T-helper 1 cell treated with Interleukin-12 subunit alpha and Interleukin-12 subunit beta and Interleukin-4 antibody, amounts not matched to agents 30 μg/mL and 1 μg/mL, for 36 hours (primary cell): ENCODE measurements around the gene CACNA2D3.

Experiments used
- H3K27ac Mint-ChIP-seq: one replicate; pipeline ENCODE4 v1.8.0; 2021; ENCODE audit warnings: mild to moderate bottlenecking, mixed read lengths
- H3K27me3 Mint-ChIP-seq: one replicate; pipeline ENCODE4 v1.8.0; 2021; ENCODE audit warnings: low read depth, mixed read lengths
- H3K36me3 Mint-ChIP-seq: one replicate; pipeline ENCODE4 v1.8.0; 2021; ENCODE audit warnings: low read depth, mixed read lengths
- H3K4me1 Mint-ChIP-seq: one replicate; pipeline ENCODE4 v1.8.0; 2021; ENCODE audit warnings: low read depth, mixed read lengths
- H3K4me3 Mint-ChIP-seq: one replicate; pipeline ENCODE4 v1.8.0; 2021; ENCODE audit warnings: mild to moderate bottlenecking, moderate library complexity, mixed read lengths
- H3K9me3 Mint-ChIP-seq: one replicate; pipeline ENCODE4 v1.8.0; 2021; ENCODE audit warnings: mixed read lengths

CACNA2D3 gene

GRCh38 chr3:54712539-54712938, 590.2 kb downstream of the CACNA2D3 start:
- Mint-ChIP-seq H3K27ac (no peak overlapping the region), H3K4me1 (no peaks in the 10 kb centered on the region), H3K4me3 (no peak overlapping the region), H3K36me3 (no peaks in the 10 kb centered on the region), H3K27me3 (no peaks in the 10 kb centered on the region), H3K9me3 (peaks cover 8% of the 10 kb centered on the region)

- H3K4me1 Mint-ChIP-seq = no peaks in the 10 kb centered on the region
- peaks cover 8% of the 10 kb centered on the region for H3K9me3 Mint-ChIP-seq
- H3K27ac Mint-ChIP-seq = no peak overlapping the region
- no peaks in the 10 kb centered on the region for H3K36me3 Mint-ChIP-seq
- no peaks in the 10 kb centered on the region for H3K27me3 Mint-ChIP-seq
- H3K4me3 Mint-ChIP-seq = no peak overlapping the region
Observed at GRCh38 chr3:54713031-54713430, 590.7 kb downstream of the CACNA2D3 start.

GRCh38 chr3:54713455-54713854, 591.1 kb downstream of the CACNA2D3 start:
- Mint-ChIP-seq H3K36me3 (no peaks in the 10 kb centered on the region), H3K27me3 (no peaks in the 10 kb centered on the region), H3K4me3 (no peak overlapping the region), H3K9me3 (peaks cover 8% of the 10 kb centered on the region), H3K4me1 (no peaks in the 10 kb centered on the region), H3K27ac (no peak overlapping the region)

GRCh38 chr3:54714035-54714434, 591.7 kb downstream of the CACNA2D3 start:
- Mint-ChIP-seq H3K27me3 (no peaks in the 10 kb centered on the region), H3K27ac (no peak overlapping the region), H3K4me1 (no peaks in the 10 kb centered on the region), H3K9me3 (peaks cover 8% of the 10 kb centered on the region), H3K4me3 (no peak overlapping the region), H3K36me3 (no peaks in the 10 kb centered on the region)

GRCh38 chr3:54717506-54717905, 595.2 kb downstream of the CACNA2D3 start:
- peaks cover 10% of the 10 kb centered on the region for H3K9me3 Mint-ChIP-seq
- H3K27me3 Mint-ChIP-seq = no peaks in the 10 kb centered on the region
- H3K4me3 Mint-ChIP-seq = no peak overlapping the region
- no peaks in the 10 kb centered on the region for H3K4me1 Mint-ChIP-seq
- H3K27ac Mint-ChIP-seq = no peak overlapping the region
- no peaks in the 10 kb centered on the region for H3K36me3 Mint-ChIP-seq

GRCh38 chr3:54719914-54720313, 597.6 kb downstream of the CACNA2D3 start:
- Mint-ChIP-seq H3K4me1 (no peaks in the 10 kb centered on the region), H3K36me3 (no peaks in the 10 kb centered on the region), H3K27me3 (no peaks in the 10 kb centered on the region), H3K27ac (no peak overlapping the region), H3K4me3 (no peak overlapping the region), H3K9me3 (peaks cover 16% of the 10 kb centered on the region)

GRCh38 chr3:54720604-54721003, 598.3 kb downstream of the CACNA2D3 start:
- Mint-ChIP-seq H3K4me3 (no peak overlapping the region), H3K27ac (no peak overlapping the region), H3K27me3 (no peaks in the 10 kb centered on the region), H3K4me1 (no peaks in the 10 kb centered on the region), H3K36me3 (no peaks in the 10 kb centered on the region), H3K9me3 (peaks cover 18% of the 10 kb centered on the region)

GRCh38 chr3:54731732-54732445, 609.5 kb downstream of the CACNA2D3 start:
- Mint-ChIP-seq H3K9me3 (peaks cover 16% of the 10 kb centered on the region), H3K4me1 (no peaks in the 10 kb centered on the region), H3K27me3 (no peaks in the 10 kb centered on the region), H3K4me3 (no peak overlapping the region), H3K27ac (no peak overlapping the region), H3K36me3 (no peaks in the 10 kb centered on the region)

GRCh38 chr3:54733106-54734006, 611.0 kb downstream of the CACNA2D3 start:
- Mint-ChIP-seq H3K36me3 (no peaks in the 10 kb centered on the region), H3K27ac (no peak overlapping the region)

GRCh38 chr3:54736459-54736858, 614.1 kb downstream of the CACNA2D3 start:
- H3K36me3 Mint-ChIP-seq = no peaks in the 10 kb centered on the region

More at GRCh38 chr3:54733106-54734006, 611.0 kb downstream of the CACNA2D3 start:
- Mint-ChIP-seq H3K4me3 (no peak overlapping the region), H3K9me3 (peaks cover 14% of the 10 kb centered on the region), H3K27me3 (no peaks in the 10 kb centered on the region), H3K4me1 (no peaks in the 10 kb centered on the region)

GRCh38 chr3:54743755-54744154, 621.4 kb downstream of the CACNA2D3 start:
- H3K27ac Mint-ChIP-seq = no peak overlapping the region
- H3K27me3 Mint-ChIP-seq = no peaks in the 10 kb centered on the region
- H3K4me1 Mint-ChIP-seq = no peaks in the 10 kb centered on the region
- H3K4me3 Mint-ChIP-seq = no peak overlapping the region
- H3K36me3 Mint-ChIP-seq = no peaks in the 10 kb centered on the region
- H3K9me3 Mint-ChIP-seq = peaks cover 4% of the 10 kb centered on the region

More at GRCh38 chr3:54736459-54736858, 614.1 kb downstream of the CACNA2D3 start:
- Mint-ChIP-seq H3K27me3 (no peaks in the 10 kb centered on the region), H3K9me3 (peaks cover 5% of the 10 kb centered on the region), H3K27ac (no peak overlapping the region), H3K4me3 (no peak overlapping the region), H3K4me1 (no peaks in the 10 kb centered on the region)

GRCh38 chr3:54744291-54744690, 621.9 kb downstream of the CACNA2D3 start:
- Mint-ChIP-seq H3K27ac (no peak overlapping the region), H3K27me3 (no peaks in the 10 kb centered on the region), H3K4me3 (no peak overlapping the region), H3K9me3 (peaks cover 4% of the 10 kb centered on the region), H3K36me3 (no peaks in the 10 kb centered on the region), H3K4me1 (no peaks in the 10 kb centered on the region)

GRCh38 chr3:54745843-54746242, 623.5 kb downstream of the CACNA2D3 start:
- Mint-ChIP-seq H3K27ac (no peak overlapping the region), H3K36me3 (no peaks in the 10 kb centered on the region), H3K4me1 (no peaks in the 10 kb centered on the region), H3K27me3 (no peaks in the 10 kb centered on the region), H3K9me3 (peaks cover 4% of the 10 kb centered on the region), H3K4me3 (no peak overlapping the region)

GRCh38 chr3:54746722-54747121, 624.4 kb downstream of the CACNA2D3 start:
- Mint-ChIP-seq H3K9me3 (peaks cover 4% of the 10 kb centered on the region), H3K27ac (no peak overlapping the region)

GRCh38 chr3:54755756-54756155, 633.4 kb downstream of the CACNA2D3 start:
- H3K27me3 Mint-ChIP-seq = no peaks in the 10 kb centered on the region
- H3K36me3 Mint-ChIP-seq = no peaks in the 10 kb centered on the region
- H3K9me3 Mint-ChIP-seq = no peaks in the 10 kb centered on the region
- H3K27ac Mint-ChIP-seq = no peak overlapping the region
- no peak overlapping the region for H3K4me3 Mint-ChIP-seq
- H3K4me1 Mint-ChIP-seq = no peaks in the 10 kb centered on the region

More at GRCh38 chr3:54746722-54747121, 624.4 kb downstream of the CACNA2D3 start:
- no peaks in the 10 kb centered on the region for H3K27me3 Mint-ChIP-seq
- no peak overlapping the region for H3K4me3 Mint-ChIP-seq
- H3K4me1 Mint-ChIP-seq = no peaks in the 10 kb centered on the region
- no peaks in the 10 kb centered on the region for H3K36me3 Mint-ChIP-seq
